KMS-11 (cell line): ENCODE results near the gene LBH.

Source experiments
- H2AFZ ChIP-seq: fragments of 200-600 bp; sonication (generic); 2 replicates; pipeline ENCODE4 v1.6.1; 2016; ENCODE audit warnings: antibody characterized with exemption, mixed run types, low read depth
- H3K27ac ChIP-seq: fragments of 200-600 bp; sonication (generic); 2 replicates; pipeline ENCODE4 v1.6.1; 2016; ENCODE audit warnings: mild to moderate bottlenecking, mixed run types
- H3K27me3 ChIP-seq: fragments of 200-600 bp; sonication (generic); 2 replicates; pipeline ENCODE4 v1.6.1; 2017; ENCODE audit warnings: mild to moderate bottlenecking, low read depth, mixed run types, moderate library complexity; ENCODE audit not compliant: insufficient read depth
- H3K36me3 ChIP-seq: fragments of 200-600 bp; sonication (generic); 2 replicates; pipeline ENCODE4 v1.6.1; 2017; ENCODE audit warnings: mild to moderate bottlenecking, mixed run types; ENCODE audit not compliant: insufficient read depth
- H3K4me1 ChIP-seq: fragments of 200-600 bp; sonication (generic); 2 replicates; pipeline ENCODE4 v1.6.1; 2016; ENCODE audit warnings: mild to moderate bottlenecking, low read depth, mixed run types; ENCODE audit not compliant: poor library complexity, severe bottlenecking
- H3K4me2 ChIP-seq: fragments of 200-600 bp; sonication (generic); 2 replicates; pipeline ENCODE4 v1.7.0; 2016; ENCODE audit warnings: mild to moderate bottlenecking, mixed run types
- H3K4me3 ChIP-seq: fragments of 200-600 bp; sonication (generic); IDR thresholded peaks from 2 replicates; pipeline ENCODE4 v1.6.1; 2017; ENCODE audit warnings: low read depth, low read length, mixed read lengths; ENCODE audit not compliant: insufficient read depth
- H3K79me2 ChIP-seq: fragments of 200-600 bp; sonication (generic); 2 replicates; pipeline ENCODE4 v1.6.1; 2016; ENCODE audit warnings: low read depth, mixed run types; ENCODE audit not compliant: insufficient read depth
- H3K9ac ChIP-seq: fragments of 200-600 bp; sonication (generic); 2 replicates; pipeline ENCODE4 v1.6.1; 2016; ENCODE audit warnings: mild to moderate bottlenecking, mixed run types
- H4K20me1 ChIP-seq: fragments of 200-600 bp; sonication (generic); 2 replicates; pipeline ENCODE4 v1.6.1; 2016; ENCODE audit warnings: mild to moderate bottlenecking, mixed run types; ENCODE audit not compliant: insufficient read depth
- TF ChIP-seq, protein P1 (sequence below): fragments of 200-600 bp; sonication (generic); conservative IDR thresholded peaks from 2 replicates; pipeline ENCODE4 v1.6.1; 2017; ENCODE audit warnings: low read depth, mild to moderate bottlenecking, antibody characterized with exemption, low read length, moderate library complexity, mixed read lengths

LBH gene

GRCh38 chr2:30218814-30219213 is 12.5 kb upstream of the LBH start:
- H3K4me2 ChIP-seq = no peak overlapping the region

DNA sequence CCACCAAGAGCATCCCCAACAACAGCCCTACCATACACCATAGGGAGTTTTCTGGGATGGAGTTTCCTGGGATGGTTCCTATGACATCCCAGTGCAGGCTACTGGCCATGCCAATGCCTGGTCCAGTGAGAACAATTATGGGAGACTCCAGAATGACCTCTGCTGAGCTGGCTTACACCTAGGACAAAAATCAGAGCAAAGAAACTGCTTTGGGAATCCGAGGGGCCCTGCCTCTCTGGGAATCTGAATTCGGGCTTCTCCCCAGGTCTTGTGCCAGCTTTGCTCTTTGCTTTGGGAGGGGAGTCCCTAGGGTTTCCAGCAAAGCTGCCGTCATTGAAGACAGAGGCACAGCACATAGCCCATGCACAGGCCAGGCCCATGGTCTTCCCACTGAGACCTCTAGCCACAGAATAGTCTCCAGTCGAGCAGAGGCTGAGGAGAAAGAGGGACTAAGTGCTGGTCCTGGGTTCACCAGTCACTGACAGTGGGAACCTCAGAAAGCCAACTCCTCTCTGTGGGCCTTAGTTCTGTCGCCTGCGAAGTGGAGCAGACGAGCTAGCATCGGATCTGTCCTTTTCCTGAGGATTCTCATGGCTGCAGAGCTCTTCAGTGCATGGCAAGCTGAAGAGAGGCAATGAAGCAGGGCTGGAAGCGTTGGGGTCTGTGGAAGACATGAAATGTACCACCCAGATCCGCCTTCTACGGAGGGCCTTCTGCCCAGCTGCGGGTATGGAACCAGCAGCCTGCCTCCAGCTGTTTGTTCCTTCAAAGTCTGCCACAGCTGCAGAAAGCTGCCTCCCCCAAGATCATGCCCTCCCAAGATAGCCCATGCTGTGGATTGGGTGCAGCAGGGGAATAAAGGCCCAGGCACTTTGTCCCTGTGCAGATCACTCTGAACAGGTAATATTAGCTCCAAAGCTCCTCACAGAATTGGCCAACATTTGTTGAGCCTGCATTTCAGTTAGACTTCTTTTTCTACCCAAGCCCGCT is 11.2 kb upstream of the LBH start:
- H3K4me1 ChIP-seq = peaks cover 21% of the 10 kb centered on the region
- no peak overlapping the region for H3K27ac ChIP-seq
- no peak overlapping the region for H3K4me3 ChIP-seq
- TF ChIP-seq, protein P1, sequence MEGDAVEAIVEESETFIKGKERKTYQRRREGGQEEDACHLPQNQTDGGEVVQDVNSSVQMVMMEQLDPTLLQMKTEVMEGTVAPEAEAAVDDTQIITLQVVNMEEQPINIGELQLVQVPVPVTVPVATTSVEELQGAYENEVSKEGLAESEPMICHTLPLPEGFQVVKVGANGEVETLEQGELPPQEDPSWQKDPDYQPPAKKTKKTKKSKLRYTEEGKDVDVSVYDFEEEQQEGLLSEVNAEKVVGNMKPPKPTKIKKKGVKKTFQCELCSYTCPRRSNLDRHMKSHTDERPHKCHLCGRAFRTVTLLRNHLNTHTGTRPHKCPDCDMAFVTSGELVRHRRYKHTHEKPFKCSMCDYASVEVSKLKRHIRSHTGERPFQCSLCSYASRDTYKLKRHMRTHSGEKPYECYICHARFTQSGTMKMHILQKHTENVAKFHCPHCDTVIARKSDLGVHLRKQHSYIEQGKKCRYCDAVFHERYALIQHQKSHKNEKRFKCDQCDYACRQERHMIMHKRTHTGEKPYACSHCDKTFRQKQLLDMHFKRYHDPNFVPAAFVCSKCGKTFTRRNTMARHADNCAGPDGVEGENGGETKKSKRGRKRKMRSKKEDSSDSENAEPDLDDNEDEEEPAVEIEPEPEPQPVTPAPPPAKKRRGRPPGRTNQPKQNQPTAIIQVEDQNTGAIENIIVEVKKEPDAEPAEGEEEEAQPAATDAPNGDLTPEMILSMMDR = no peak
- no peak overlapping the region for H3K9ac ChIP-seq
- no peaks in the 10 kb centered on the region for H3K36me3 ChIP-seq
- no peaks in the 10 kb centered on the region for H4K20me1 ChIP-seq
- H3K4me2 ChIP-seq = no peak overlapping the region
- H2AFZ ChIP-seq = no peak overlapping the region
- no peaks in the 10 kb centered on the region for H3K27me3 ChIP-seq
- no peaks in the 10 kb centered on the region for H3K79me2 ChIP-seq

More at GRCh38 chr2:30218814-30219213, 12.5 kb upstream of the LBH start:
- Histone ChIP-seq H3K4me1 (peaks cover 7% of the 10 kb centered on the region), H3K79me2 (no peaks in the 10 kb centered on the region), H3K4me3 (no peak overlapping the region), H2AFZ (no peak overlapping the region), H4K20me1 (no peaks in the 10 kb centered on the region), H3K27me3 (no peaks in the 10 kb centered on the region), H3K27ac (no peak overlapping the region), H3K36me3 (no peaks in the 10 kb centered on the region), H3K9ac (no peak overlapping the region)
- TF ChIP-seq, protein P1 = no peak

GRCh38 chr2:30221531-30221930 is 9.8 kb upstream of the LBH start:
- Histone ChIP-seq H3K9ac (no peak overlapping the region), H3K36me3 (no peaks in the 10 kb centered on the region), H3K4me2 (no peak overlapping the region), H3K27me3 (no peaks in the 10 kb centered on the region), H4K20me1 (no peaks in the 10 kb centered on the region), H3K4me3 (no peak overlapping the region), H3K4me1 (peaks cover 30% of the 10 kb centered on the region), H3K79me2 (no peaks in the 10 kb centered on the region), H3K27ac (no peak overlapping the region), H2AFZ (no peak overlapping the region)
- TF ChIP-seq, protein P1 = no peak

- no peaks in the 10 kb centered on the region for H3K27me3 ChIP-seq
- H3K4me1 ChIP-seq = peaks cover 30% of the 10 kb centered on the region
These were observed 9.3 kb upstream of the LBH start for GRCh38 chr2:30222031-30222430.

More at GRCh38 chr2:30222031-30222430, 9.3 kb upstream of the LBH start:
- no peak overlapping the region for H2AFZ ChIP-seq
- no peak overlapping the region for H3K4me2 ChIP-seq
- H3K4me3 ChIP-seq = no peak overlapping the region
- no peak overlapping the region for H3K9ac ChIP-seq
- H3K27ac ChIP-seq = no peak overlapping the region
- no peaks in the 10 kb centered on the region for H3K36me3 ChIP-seq
- TF ChIP-seq, protein P1 = no peak
- H4K20me1 ChIP-seq = no peaks in the 10 kb centered on the region
- H3K79me2 ChIP-seq = no peaks in the 10 kb centered on the region
